GM12878 (cell line): ENCODE data around the gene DDX42.

Source experiments
- HDAC6 ChIP-seq: fragments of 200-600 bp; sonication (generic); IDR thresholded peaks from one replicate; pipeline ENCODE4 v1.8.0; 2017; ENCODE audit warnings: antibody characterized with exemption; ENCODE audit not compliant: unreplicated experiment
- NRF1 ChIP-seq: conservative IDR thresholded peaks from 2 replicates; pipeline ENCODE4 v1.6.1; 2011; ENCODE audit warnings: mild to moderate bottlenecking, low read depth, low read length, improper control_type of control experiment
- POLR2A ChIP-seq: IDR thresholded peaks from 2 replicates; pipeline ENCODE4 v1.6.1; 2011; ENCODE audit warnings: low read depth, mild to moderate bottlenecking, low read length
- RFX5 ChIP-seq: IDR thresholded peaks from 2 replicates; pipeline ENCODE4 v1.6.1; 2011; ENCODE audit warnings: low read depth, low read length, improper control_type of control experiment
- TF ChIP-seq, protein P1 (sequence below), 3 experiments: IDR thresholded peaks in 2 of 3; conservative IDR thresholded peaks in 1 of 3; 2 replicates each; pipeline ENCODE4 v1.5.1; 2011; ENCODE audit warnings: low read depth in 3 of 3, low read length in 3 of 3, mild to moderate bottlenecking in 3 of 3, control low read depth in 2 of 3, moderate library complexity in 2 of 3, inconsistent platforms in 1 of 3, mixed read lengths in 1 of 3; ENCODE audit not compliant: control insufficient read depth in 2 of 3, insufficient read depth in 1 of 3; ENCODE audit errors: extremely low read depth in 1 of 3

DNA sequence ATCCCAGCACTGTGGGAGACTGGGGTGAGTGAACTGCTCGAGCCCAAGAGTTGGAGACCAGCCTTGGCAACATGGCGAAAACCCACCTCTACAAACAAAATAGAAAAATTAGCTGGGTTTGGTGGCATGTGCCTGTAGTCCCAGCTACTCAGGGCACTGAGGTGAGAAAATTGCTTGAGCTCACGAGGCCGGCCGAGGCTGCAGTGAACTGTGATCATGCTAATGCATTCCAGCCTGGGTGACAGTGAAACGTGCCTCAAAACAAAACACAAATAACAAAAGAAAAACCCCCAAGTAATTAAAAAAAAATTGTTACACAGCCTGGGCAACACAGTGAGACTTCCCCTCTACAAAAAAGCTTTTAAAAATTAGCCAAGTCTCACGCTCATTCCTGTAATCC, 5.5 kb upstream of the DDX42 start:
- TF ChIP-seq HDAC6 (no peak), POLR2A (no peak), RFX5 (no peak), NRF1 (no peak)
- TF ChIP-seq, protein P1, sequence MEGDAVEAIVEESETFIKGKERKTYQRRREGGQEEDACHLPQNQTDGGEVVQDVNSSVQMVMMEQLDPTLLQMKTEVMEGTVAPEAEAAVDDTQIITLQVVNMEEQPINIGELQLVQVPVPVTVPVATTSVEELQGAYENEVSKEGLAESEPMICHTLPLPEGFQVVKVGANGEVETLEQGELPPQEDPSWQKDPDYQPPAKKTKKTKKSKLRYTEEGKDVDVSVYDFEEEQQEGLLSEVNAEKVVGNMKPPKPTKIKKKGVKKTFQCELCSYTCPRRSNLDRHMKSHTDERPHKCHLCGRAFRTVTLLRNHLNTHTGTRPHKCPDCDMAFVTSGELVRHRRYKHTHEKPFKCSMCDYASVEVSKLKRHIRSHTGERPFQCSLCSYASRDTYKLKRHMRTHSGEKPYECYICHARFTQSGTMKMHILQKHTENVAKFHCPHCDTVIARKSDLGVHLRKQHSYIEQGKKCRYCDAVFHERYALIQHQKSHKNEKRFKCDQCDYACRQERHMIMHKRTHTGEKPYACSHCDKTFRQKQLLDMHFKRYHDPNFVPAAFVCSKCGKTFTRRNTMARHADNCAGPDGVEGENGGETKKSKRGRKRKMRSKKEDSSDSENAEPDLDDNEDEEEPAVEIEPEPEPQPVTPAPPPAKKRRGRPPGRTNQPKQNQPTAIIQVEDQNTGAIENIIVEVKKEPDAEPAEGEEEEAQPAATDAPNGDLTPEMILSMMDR (IDR thresholded peaks at IDR 0.05 in 2 of 3, conservative IDR thresholded peaks at IDR 0.05 in 1 of 3; ENCODE audit: control insufficient read depth in 2 of 3, extremely low read depth in 1 of 3, insufficient read depth in 1 of 3, low read depth in 3 of 3, low read length in 3 of 3): no peak
